Lung (tissue), 12 donors: ENCODE results near the gene CAMK1G. TPM values are rescaled to one million over a fixed set of nuclear protein-coding genes. Genes with fewer than 3 reads are reported as not detected.

ENCODE experiments used
- ATAC-seq: fragments of 200-7000 bp; cut with Tn5 transposase; one replicate; pipeline ENCODE4 v1.9.1; 2020; ENCODE audit warnings: moderate number of reproducible peaks; ENCODE audit not compliant: insufficient read depth, low FRiP score
- DNase-seq, 3 donors: peaks; one replicate each; pipeline ENCODE4 v3.0.0-alpha.2; 2013 to 2017
- H3K27ac ChIP-seq, 2 donors: one replicate each; pipeline ENCODE4 v1.5.1; 2013; ENCODE audit warnings: mild to moderate bottlenecking in 2 of 2, moderate library complexity in 2 of 2, control low read depth in 1 of 2, inconsistent platforms in 1 of 2, low read depth in 1 of 2, low read length in 1 of 2
- H3K27me3 ChIP-seq, 3 donors: one replicate each; pipeline ENCODE4 v1.5.1; 2013; ENCODE audit warnings: low read length in 2 of 3; ENCODE audit not compliant: control insufficient read depth in 3 of 3, insufficient read depth in 3 of 3
- H3K36me3 ChIP-seq, 4 donors: one replicate each; pipeline ENCODE4 v1.5.1; 2013; ENCODE audit warnings: low read length in 4 of 4, mild to moderate bottlenecking in 1 of 4, moderate library complexity in 1 of 4; ENCODE audit not compliant: control insufficient read depth in 4 of 4, insufficient read depth in 4 of 4
- H3K4me1 ChIP-seq, 5 donors: one replicate each; pipeline ENCODE4 v1.5.1; 2013; ENCODE audit warnings: low read length in 5 of 5, mild to moderate bottlenecking in 2 of 5, moderate library complexity in 1 of 5; ENCODE audit not compliant: control insufficient read depth in 5 of 5, insufficient read depth in 5 of 5
- H3K4me3 ChIP-seq: one replicate; pipeline ENCODE4 v1.5.1; 2013; ENCODE audit warnings: mild to moderate bottlenecking, control low read depth, moderate library complexity
- H3K9ac ChIP-seq, 2 donors: one replicate each; pipeline ENCODE4 v1.5.1; 2013; ENCODE audit warnings: low read length in 2 of 2, control low read depth in 1 of 2; ENCODE audit not compliant: insufficient read depth in 1 of 2
- H3K9me3 ChIP-seq, 4 donors: one replicate each; pipeline ENCODE4 v1.5.1; 2013; ENCODE audit warnings: low read length in 3 of 4, mild to moderate bottlenecking in 1 of 4, moderate library complexity in 1 of 4; ENCODE audit not compliant: control insufficient read depth in 4 of 4, insufficient read depth in 3 of 4
- WGBS, 2 donors: extraction: QIAGEN DNeasy Blood & Tissue Kit; methylation state at CpG; one replicate each; pipeline ENCODE4 v1.1.7; 2013; 5-methylcytosine and 5-hydroxymethylcytosine counted together
- polyA plus RNA-seq, 2 donors: library from polyadenylated mRNA; stranded (reverse); fragments of 200-250 nt; gene quantifications; one replicate each; pipeline ENCODE4 v1.2.1, GENCODE V29; 2013
- total RNA-seq, 2 donors: library from RNA; depleted of rRNA in 1 of 2; stranded (reverse); fragments of >200 nt in 1 of 2; gene quantifications; one replicate each; pipeline ENCODE4 v1.2.1, GENCODE V29; 2014 to 2021
- TF ChIP-seq, protein P1 (sequence below): IDR thresholded peaks from 2 replicates; pipeline ENCODE4 v1.5.1; 2012; ENCODE audit warnings: mild to moderate bottlenecking; ENCODE audit errors: control extremely low read depth, extremely low read depth
- donor health status: control.
- donor health status: control.
- donor health status: Bipolar disorder and iron deficiency.
- donor health status: healthy.
- donor health status: DM: yes; HTN: yes; CAD: no.

The CAMK1G gene
- total and polyA plus RNA-seq, 4 donors, result 0.14 to 2.4 (median 0.80) TPM; not detected in 1

GRCh38 chr1:209634005-209634737 is 50.7 kb downstream of the CAMK1G start:
- WGBS, 2 donors, result 84% methylated on average over 20 of the region's 20 CpGs
- no peak for ATAC-seq

DNA sequence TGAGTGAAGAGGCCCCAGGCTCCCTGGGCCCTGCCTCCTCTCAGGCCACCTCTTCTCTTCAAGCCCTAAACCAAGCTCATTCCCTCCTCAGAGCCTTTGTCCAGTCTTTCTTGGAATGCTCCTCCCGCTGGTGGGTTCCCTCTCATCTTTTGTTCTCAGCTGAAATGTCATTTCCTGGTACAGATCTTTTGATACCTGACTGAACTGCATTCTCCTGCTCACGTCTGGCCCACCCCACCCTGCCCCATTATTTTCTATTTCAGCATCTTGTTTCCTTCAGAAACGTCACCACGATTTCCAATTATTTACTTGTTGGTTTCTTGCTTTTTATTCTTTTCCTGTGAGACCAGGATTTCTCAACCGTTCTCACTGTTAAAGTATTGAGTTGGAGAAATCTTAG is 52.3 kb downstream of the CAMK1G start:
- TF ChIP-seq, protein P1, sequence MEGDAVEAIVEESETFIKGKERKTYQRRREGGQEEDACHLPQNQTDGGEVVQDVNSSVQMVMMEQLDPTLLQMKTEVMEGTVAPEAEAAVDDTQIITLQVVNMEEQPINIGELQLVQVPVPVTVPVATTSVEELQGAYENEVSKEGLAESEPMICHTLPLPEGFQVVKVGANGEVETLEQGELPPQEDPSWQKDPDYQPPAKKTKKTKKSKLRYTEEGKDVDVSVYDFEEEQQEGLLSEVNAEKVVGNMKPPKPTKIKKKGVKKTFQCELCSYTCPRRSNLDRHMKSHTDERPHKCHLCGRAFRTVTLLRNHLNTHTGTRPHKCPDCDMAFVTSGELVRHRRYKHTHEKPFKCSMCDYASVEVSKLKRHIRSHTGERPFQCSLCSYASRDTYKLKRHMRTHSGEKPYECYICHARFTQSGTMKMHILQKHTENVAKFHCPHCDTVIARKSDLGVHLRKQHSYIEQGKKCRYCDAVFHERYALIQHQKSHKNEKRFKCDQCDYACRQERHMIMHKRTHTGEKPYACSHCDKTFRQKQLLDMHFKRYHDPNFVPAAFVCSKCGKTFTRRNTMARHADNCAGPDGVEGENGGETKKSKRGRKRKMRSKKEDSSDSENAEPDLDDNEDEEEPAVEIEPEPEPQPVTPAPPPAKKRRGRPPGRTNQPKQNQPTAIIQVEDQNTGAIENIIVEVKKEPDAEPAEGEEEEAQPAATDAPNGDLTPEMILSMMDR, result no peak
- H3K4me1 ChIP-seq, result peaks cover 0 to 5% (median 1%) of the 10 kb centered on the region in 5 donors
- H3K9me3 ChIP-seq, result peaks cover 0 to 1% (median 0%) of the 10 kb centered on the region in 4 donors
- ATAC-seq, result no peak
- 66 to 76% methylated on average over 5 of the region's 5 CpGs for WGBS, 2 donors
- no peak overlapping the region for H3K27ac ChIP-seq
- no peaks in the 10 kb centered on the region for H3K36me3 ChIP-seq
- H3K9ac ChIP-seq, result no peak overlapping the region
- DNase-seq, result no peak
- no peaks in the 10 kb centered on the region for H3K27me3 ChIP-seq
- H3K4me3 ChIP-seq, result no peak overlapping the region

More at GRCh38 chr1:209634005-209634737, 50.7 kb downstream of the CAMK1G start:
- no peak for DNase-seq
- TF ChIP-seq, protein P1, result no peak
- no peaks in the 10 kb centered on the region for H3K27me3 ChIP-seq
- H3K27ac ChIP-seq, result no peak overlapping the region
- peaks cover 0 to 5% (median 1%) of the 10 kb centered on the region in 5 donors for H3K4me1 ChIP-seq
- no peaks in the 10 kb centered on the region for H3K36me3 ChIP-seq
- H3K9me3 ChIP-seq, result peaks cover 0 to 1% (median 0%) of the 10 kb centered on the region in 4 donors
- no peak overlapping the region for H3K9ac ChIP-seq
- H3K4me3 ChIP-seq, result no peak overlapping the region

DNA sequence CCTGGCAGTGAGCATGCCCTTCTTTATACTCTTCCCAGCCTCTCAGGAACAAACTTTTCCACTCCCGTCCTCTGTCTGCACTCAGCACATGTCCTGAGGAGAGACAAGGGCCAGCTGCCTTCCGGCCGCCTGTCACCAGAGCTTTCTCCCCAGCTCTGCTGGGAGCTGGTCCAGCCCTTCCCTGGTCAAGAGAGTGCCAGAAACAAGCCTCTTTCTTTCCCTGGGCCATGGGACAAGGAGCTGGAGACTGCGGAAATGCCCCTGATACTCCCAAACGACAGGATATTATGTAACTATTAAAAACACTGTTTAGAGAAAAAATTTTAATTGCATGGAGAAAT is 58.3 kb downstream of the CAMK1G start:
- Histone ChIP-seq H3K9ac (peak overlapping the region in 1 of 2 donors; percentile 81), H3K27me3 (no peaks in the 10 kb centered on the region), H3K9me3 (peaks cover 0 to 1% (median 0%) of the 10 kb centered on the region in 4 donors), H3K36me3 (no peaks in the 10 kb centered on the region), H3K4me1 (peaks cover 5 to 56% (median 30%) of the 10 kb centered on the region in 5 donors), H3K4me3 (no peak overlapping the region), H3K27ac (peak overlapping the region; percentile 84 to 85)
- ATAC-seq (no peak), DNase-seq (peak; percentile 97 to 99 (median 99))
- WGBS, 2 donors, result 40 to 57% methylated on average over 5 of the region's 5 CpGs
- TF ChIP-seq, protein P1, result no peak

- no peak overlapping the region for H3K4me3 ChIP-seq
- H3K9ac ChIP-seq, result no peak overlapping the region
- ATAC-seq (no peak), DNase-seq (no peak)
- no peaks in the 10 kb centered on the region for H3K36me3 ChIP-seq
- H3K27ac ChIP-seq, result peak overlapping the region; percentile 37 to 55
- H3K27me3 ChIP-seq, result no peaks in the 10 kb centered on the region
- H3K4me1 ChIP-seq, result peaks cover 6 to 67% (median 35%) of the 10 kb centered on the region in 5 donors
- no peaks in the 10 kb centered on the region for H3K9me3 ChIP-seq
- TF ChIP-seq, protein P1, result no peak
- 42 to 43% methylated on average over 3 of the region's 3 CpGs for WGBS, 2 donors
Observed at GRCh38 chr1:209642816-209643215, 59.3 kb downstream of the CAMK1G start.
